Measurements from ENCODE around the gene SCFD1.

DNA sequence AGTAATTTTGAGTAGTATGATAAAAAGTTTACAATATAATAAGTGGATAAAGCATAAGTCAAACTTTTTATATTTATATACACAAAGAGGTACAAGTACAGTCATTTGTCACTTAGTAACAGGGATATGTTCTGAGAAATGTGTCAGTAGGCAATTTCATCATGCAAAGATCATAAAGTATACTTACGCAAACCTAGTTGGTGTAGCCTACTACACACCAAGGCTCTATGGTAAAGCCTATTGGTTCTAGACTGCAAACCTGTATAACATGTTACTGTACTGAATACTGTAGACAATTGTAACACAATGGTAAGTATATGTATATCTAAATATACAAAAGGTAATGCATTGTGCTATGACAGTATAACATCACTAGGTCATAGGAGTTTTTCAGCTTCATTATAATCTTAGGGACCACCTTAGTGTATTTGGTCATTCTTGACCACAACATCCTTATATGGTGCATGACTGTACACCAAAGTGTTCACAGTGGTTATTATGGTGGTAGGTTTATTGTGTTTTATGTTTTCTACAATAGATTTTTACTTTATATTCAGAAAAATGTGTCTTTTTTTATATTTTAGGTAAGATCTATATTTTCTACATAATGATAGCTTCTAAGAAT, 14.9 kb upstream of the SCFD1 start:
- TF ChIP-seq, protein P1, sequence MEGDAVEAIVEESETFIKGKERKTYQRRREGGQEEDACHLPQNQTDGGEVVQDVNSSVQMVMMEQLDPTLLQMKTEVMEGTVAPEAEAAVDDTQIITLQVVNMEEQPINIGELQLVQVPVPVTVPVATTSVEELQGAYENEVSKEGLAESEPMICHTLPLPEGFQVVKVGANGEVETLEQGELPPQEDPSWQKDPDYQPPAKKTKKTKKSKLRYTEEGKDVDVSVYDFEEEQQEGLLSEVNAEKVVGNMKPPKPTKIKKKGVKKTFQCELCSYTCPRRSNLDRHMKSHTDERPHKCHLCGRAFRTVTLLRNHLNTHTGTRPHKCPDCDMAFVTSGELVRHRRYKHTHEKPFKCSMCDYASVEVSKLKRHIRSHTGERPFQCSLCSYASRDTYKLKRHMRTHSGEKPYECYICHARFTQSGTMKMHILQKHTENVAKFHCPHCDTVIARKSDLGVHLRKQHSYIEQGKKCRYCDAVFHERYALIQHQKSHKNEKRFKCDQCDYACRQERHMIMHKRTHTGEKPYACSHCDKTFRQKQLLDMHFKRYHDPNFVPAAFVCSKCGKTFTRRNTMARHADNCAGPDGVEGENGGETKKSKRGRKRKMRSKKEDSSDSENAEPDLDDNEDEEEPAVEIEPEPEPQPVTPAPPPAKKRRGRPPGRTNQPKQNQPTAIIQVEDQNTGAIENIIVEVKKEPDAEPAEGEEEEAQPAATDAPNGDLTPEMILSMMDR (conservative IDR thresholded peaks at IDR 0.05): no peak
- no peak for TF ChIP-seq EZH2 (IDR thresholded peaks at IDR 0.05; ENCODE audit: low read depth)
